ENCODE data around the gene PINLYP. TPM values are rescaled to one million over a fixed set of nuclear protein-coding genes. Genes with fewer than 3 reads are reported as not detected.

Gene PINLYP
- total RNA-seq, 1 donor from 2014 or later, result 17.3 TPM

GRCh38 chr19:43605875-43606568 lies 30.4 kb downstream of the PINLYP start:
- DNase-seq (ENCODE audit: low spot score), result no peak

GRCh38 chr19:43606569-43607229 lies 31.1 kb downstream of the PINLYP start:
- no peak for DNase-seq (ENCODE audit: low spot score)

- DNase-seq (ENCODE audit: low spot score), result no peak
Observed at GRCh38 chr19:43607238-43608205, 31.9 kb downstream of the PINLYP start.

GRCh38 chr19:43609872-43610271 lies 34.3 kb downstream of the PINLYP start:
- no peak for DNase-seq (ENCODE audit: low spot score)

GRCh38 chr19:43610493-43610892 lies 34.9 kb downstream of the PINLYP start:
- DNase-seq (ENCODE audit: low spot score), result no peak

GRCh38 chr19:43611788-43612187 lies 36.2 kb downstream of the PINLYP start, which contains the start of gene SRRM5:
SRRM5 (plus strand) TSS chr19:43612088; CDS start chr19:43612122, 34 bp downstream.
- DNase-seq (ENCODE audit: low spot score), result no peak

- DNase-seq (ENCODE audit: low spot score), result no peak
Observed at GRCh38 chr19:43612374-43612773, 36.8 kb downstream of the PINLYP start.

GRCh38 chr19:43616306-43616705 lies 40.7 kb downstream of the PINLYP start:
- no peak for DNase-seq (ENCODE audit: low spot score)

GRCh38 chr19:43616954-43617353 lies 41.4 kb downstream of the PINLYP start:
- no peak for DNase-seq (ENCODE audit: low spot score)

- DNase-seq (ENCODE audit: low spot score), result no peak
Observed at GRCh38 chr19:43618921-43619261, 43.3 kb downstream of the PINLYP start.

GRCh38 chr19:43619262-43620060 lies 43.9 kb downstream of the PINLYP start, which contains the start of gene ZNF428:
ZNF428 (minus strand) TSS chr19:43619629; CDS start chr19:43614304, 5,325 bp downstream.
- DNase-seq (ENCODE audit: low spot score), result peak; percentile 95

GRCh38 chr19:43620061-43621001 lies 44.7 kb downstream of the PINLYP start:
- DNase-seq (ENCODE audit: low spot score), result no peak

- DNase-seq (ENCODE audit: low spot score), result no peak
Observed at GRCh38 chr19:43622070-43622469, 46.5 kb downstream of the PINLYP start.

- DNase-seq (ENCODE audit: low spot score), result no peak
Observed at GRCh38 chr19:43622956-43623355, 47.4 kb downstream of the PINLYP start.

GRCh38 chr19:43623889-43624670 lies 48.5 kb downstream of the PINLYP start:
- DNase-seq (ENCODE audit: low spot score), result no peak

- DNase-seq (ENCODE audit: low spot score), result no peak
Observed at GRCh38 chr19:43624933-43625332, 49.3 kb downstream of the PINLYP start.

GRCh38 chr19:43625918-43626579 lies 50.4 kb downstream of the PINLYP start:
- no peak for DNase-seq (ENCODE audit: low spot score)

- DNase-seq (ENCODE audit: low spot score), result no peak
Observed at GRCh38 chr19:43626838-43627237, 51.2 kb downstream of the PINLYP start.

Data from umbilical cord (tissue), 2 donors.